Mesodermal cell (in vitro differentiated cells): ENCODE data around the gene RAB8A.
A peak's percentile ranks its signal among the peaks of the same experiment; 100 is the strongest.
"Not testable (repeated sequence)": the region's sequence is repeated elsewhere in the genome, so short reads cannot be mapped to it uniquely, and the experiment has no call there.

Experiments
- H3K27ac ChIP-seq: 2 replicates; pipeline ENCODE4 v1.7.0; 2013; ENCODE audit warnings: mild to moderate bottlenecking, low read depth, low read length, moderate library complexity; ENCODE audit not compliant: severe bottlenecking
- H3K36me3 ChIP-seq: 2 replicates; pipeline ENCODE4 v1.7.1; 2013; ENCODE audit warnings: mild to moderate bottlenecking, low read length, moderate library complexity; ENCODE audit not compliant: control insufficient read depth, insufficient read depth
- H3K4me1 ChIP-seq: one replicate; pipeline ENCODE4 v1.7.1; 2013; ENCODE audit warnings: mild to moderate bottlenecking, low read length; ENCODE audit not compliant: insufficient read depth, control insufficient read depth, poor library complexity, severe bottlenecking
- H3K4me3 ChIP-seq: 2 replicates; pipeline ENCODE4 v1.7.0; 2013; ENCODE audit warnings: low read length, control low read depth, mild to moderate bottlenecking; ENCODE audit not compliant: insufficient read depth, poor library complexity, severe bottlenecking; ENCODE audit errors: extremely low read depth
- H3K9me3 ChIP-seq: 2 replicates; pipeline ENCODE4 v1.7.1; 2013; ENCODE audit warnings: mild to moderate bottlenecking, low read length, moderate library complexity; ENCODE audit not compliant: control insufficient read depth
- WGBS, 2 experiments: methylation state at CpG; one replicate each; pipeline ENCODE4 v1.1.5; 2013; ENCODE audit warnings: missing lambda C conversion rate in 2 of 2; ENCODE audit not compliant: insufficient coverage in 2 of 2; 5-methylcytosine and 5-hydroxymethylcytosine counted together

Gene RAB8A

DNA sequence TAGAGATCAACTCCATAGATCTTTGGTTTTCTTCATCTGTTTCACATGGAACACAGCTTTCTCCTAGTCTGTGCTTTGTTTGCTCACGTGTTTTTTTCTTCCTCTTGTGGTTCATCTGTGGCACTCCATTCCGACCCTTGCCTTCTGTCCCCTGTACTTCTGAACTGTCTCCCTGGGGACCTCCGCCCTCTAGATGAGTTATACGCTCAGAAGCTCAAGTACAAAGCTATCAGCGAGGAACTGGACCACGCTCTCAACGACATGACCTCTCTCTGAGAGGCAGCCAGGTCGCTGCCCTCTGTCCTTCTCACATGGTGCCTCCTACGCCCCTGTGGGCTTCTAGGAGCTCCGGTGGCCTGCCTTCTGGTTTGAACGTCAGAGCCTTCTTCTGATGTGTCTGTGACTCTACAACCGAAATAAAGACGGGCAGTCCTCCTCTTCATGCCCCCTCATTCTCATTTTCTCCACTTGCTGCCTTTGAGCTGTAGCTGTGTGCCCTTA is 16.6 kb upstream of the RAB8A start:
- Histone ChIP-seq H3K4me1 (peaks cover 14% of the 10 kb centered on the region), H3K4me3 (no peak overlapping the region), H3K36me3 (peaks cover 96% of the 10 kb centered on the region), H3K27ac (peak overlapping the region; percentile 62), H3K9me3 (no peaks in the 10 kb centered on the region)
- WGBS, 2 experiments, result 96 to 98% methylated on average over 13 of the region's 13 CpGs

DNA sequence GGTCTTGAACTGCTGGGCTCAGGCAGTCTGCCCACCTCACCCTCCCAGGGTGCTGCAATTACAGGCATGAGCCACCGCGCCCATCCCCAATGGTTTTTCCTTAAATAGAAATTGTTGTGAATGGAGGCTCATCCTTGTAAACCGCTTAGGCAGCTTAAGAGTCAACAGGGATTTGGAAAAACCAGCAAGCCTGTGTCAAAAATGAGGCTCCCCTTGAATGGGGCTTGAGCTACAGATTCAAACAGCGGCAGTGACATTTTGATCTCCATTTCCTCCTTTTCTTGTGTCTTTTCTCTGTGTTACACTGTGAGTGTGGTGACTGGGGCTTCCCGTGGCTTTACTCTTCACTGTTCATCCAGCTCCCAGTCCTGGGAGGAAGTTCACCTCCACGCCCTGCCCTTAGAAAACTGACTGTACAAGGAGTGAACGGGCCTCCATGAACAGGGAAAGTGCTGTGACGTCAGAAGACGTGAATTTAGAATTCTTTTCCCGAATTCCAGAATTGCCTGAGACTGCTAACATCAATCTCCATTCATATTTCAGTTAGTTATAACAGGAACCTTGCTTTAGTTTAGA is 15.3 kb upstream of the RAB8A start:
- H3K9me3 ChIP-seq, result no peaks in the 10 kb centered on the region
- WGBS, 2 experiments, result 91 to 97% methylated on average over 5 to 6 of the region's 10 CpGs
- no peak overlapping the region for H3K4me3 ChIP-seq
- no peak overlapping the region for H3K27ac ChIP-seq
- H3K4me1 ChIP-seq, result peaks cover 14% of the 10 kb centered on the region
- H3K36me3 ChIP-seq, result peaks cover 96% of the 10 kb centered on the region

DNA sequence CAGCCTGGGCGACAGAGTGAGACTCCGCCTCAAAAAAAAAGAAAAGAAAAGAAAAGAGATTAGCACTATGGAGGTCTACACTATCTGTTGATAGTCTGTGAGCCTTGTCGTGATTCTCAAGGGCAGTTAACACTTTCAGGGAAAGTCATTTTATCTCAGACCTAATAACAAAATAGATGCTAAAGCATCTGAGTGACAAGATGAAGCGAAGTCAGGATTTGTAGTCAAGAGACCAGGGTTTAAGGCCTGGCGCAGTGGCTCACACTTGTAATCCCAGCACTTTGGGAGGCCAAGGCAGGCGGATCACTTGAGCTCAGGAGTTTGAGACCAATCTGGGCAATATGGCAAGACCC is 13.3 kb upstream of the RAB8A start:
- peaks cover 96% of the 10 kb centered on the region for H3K36me3 ChIP-seq
- peaks cover 14% of the 10 kb centered on the region for H3K4me1 ChIP-seq
- H3K27ac ChIP-seq, result peak overlapping the region; percentile 23
- WGBS, 2 experiments, result 89 to 93% methylated on average over 4 of the region's 6 CpGs
- no peaks in the 10 kb centered on the region for H3K9me3 ChIP-seq
- H3K4me3 ChIP-seq, result no peak overlapping the region

DNA sequence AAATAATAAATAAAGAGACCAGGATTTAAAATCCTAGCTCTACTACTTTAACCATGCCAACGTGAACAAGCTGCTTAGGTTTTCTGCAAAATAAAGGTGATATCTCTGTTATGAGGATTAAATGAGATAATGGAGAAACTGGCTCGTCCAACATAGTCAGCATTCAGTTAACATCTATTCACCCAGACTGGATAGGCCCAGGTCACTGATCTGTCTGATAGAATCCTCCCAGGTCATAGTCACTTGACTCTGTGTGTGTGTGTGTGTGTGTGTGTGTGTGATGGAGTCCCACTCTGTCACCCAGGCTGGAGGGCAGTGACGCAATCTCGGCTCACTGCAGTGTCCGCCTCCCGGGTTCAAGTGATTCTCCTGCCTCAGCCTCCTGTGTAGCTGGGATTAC is 12.9 kb upstream of the RAB8A start:
- 98% methylated on average over 4 of the region's 6 CpGs; no CpG with 5 or more reads in 1 of the 2 experiments for WGBS, 2 experiments
- H3K9me3 ChIP-seq, result no peaks in the 10 kb centered on the region
- peaks cover 14% of the 10 kb centered on the region for H3K4me1 ChIP-seq
- H3K4me3 ChIP-seq, result no peak overlapping the region
- H3K27ac ChIP-seq, result no peak overlapping the region
- peaks cover 96% of the 10 kb centered on the region for H3K36me3 ChIP-seq

DNA sequence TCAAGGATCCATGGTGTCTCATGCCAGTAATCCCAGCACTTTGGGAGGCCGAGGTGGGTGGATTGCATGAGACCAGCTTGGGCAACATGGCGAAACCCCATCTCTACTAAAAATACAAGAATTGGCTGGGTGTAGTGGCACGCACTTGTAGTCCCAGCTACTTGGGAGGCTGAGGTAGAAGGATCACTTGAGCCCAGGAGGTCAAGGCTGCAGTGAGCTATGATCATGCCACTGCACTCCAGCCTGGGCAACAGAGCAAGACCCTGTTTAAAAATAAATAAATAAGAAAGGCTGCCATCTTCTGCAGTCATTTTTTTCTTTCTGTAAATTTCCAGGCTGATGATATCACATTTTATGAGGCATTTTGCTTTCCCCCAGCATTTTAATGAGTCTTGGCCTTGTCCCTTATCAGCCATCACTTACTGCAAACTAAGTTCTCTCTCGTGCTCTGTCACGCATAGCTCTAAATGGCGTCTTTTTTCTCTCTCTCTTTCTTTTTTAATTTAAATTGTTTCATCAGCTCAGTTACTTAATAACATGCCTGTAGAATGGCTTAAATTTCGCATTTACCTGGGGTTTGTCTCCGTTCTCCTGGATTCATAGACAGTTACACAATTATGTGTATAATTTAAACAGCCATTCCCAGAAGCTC is 12.2 kb upstream of the RAB8A start:
- H3K9me3 ChIP-seq, H3K4me3 ChIP-seq, H3K27ac ChIP-seq, H3K4me1 ChIP-seq: not testable (repeated sequence)
- 73 to 89% methylated on average over 4 to 6 of the region's 8 CpGs for WGBS, 2 experiments
- peaks cover 89% of the 10 kb centered on the region for H3K36me3 ChIP-seq

DNA sequence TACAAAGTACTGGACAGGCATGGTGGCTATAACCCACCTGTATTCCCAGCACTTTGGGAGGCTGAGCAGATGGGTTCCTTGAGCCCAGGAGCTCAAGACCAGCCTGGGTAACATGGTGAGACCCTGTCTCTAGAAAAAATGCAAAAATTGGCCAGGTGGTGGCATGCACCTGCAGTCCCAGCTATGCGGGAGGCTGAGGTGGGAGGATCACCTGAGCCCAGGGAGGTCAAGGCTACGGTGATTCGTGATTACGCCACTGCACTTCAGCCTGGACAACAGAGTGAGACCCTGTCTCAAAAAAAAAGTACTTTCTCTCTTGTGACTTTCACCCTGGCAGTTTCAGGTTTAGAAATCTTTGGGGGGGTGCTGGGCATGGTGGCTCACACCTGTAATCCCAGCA is 11.2 kb upstream of the RAB8A start:
- Histone ChIP-seq H3K4me1 (no peaks in the 10 kb centered on the region), H3K9me3 (no peaks in the 10 kb centered on the region), H3K4me3 (no peak overlapping the region), H3K36me3 (peaks cover 79% of the 10 kb centered on the region), H3K27ac (no peak overlapping the region)
- 97 to 100% methylated on average over 4 of the region's 4 CpGs for WGBS, 2 experiments

DNA sequence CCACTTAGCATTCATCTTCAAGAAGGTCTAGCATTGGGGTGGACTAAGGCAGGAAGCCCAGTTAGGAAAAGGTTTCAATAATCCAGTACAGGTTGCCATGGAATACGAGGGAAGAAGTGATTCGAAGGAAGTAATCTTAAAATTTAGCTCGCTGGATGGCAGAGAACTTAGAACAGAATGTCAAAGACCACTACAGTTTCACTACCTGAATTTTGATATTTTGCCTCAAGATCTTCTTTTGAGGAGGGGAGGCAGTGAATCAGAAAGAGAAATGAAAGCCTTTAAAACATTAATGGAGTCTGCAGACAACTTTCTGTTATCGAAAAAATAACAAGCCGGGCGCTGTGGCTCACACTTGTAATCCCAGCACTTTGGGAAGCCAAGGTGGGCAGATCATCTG is 7.0 kb upstream of the RAB8A start:
- 99 to 100% methylated on average over 6 of the region's 6 CpGs for WGBS, 2 experiments
- Histone ChIP-seq H3K4me3 (no peak overlapping the region), H3K27ac (no peak overlapping the region)

DNA sequence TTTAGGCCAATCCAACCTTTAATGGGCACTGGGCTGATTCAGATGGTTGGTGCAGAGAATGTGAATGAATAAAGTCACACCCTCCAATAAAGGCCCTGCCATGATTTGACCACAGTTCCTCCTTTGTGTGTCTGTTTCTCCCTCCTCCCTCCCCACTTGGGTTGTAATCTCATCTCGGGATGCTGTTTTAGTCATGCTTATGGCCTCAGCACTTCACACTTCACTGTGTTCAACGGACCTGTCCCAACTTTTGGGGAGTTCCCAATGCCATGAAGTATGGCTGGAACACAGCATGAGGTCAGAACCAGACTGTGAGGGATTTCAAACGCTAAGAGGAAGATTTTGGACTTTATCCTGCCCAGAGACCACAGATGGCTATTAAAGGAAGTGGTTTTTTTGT is 5.6 kb upstream of the RAB8A start:
- Histone ChIP-seq H3K36me3 (peaks cover 26% of the 10 kb centered on the region), H3K4me3 (no peak overlapping the region), H3K27ac (peak overlapping the region; percentile 3), H3K4me1 (peaks cover 3% of the 10 kb centered on the region), H3K9me3 (no peaks in the 10 kb centered on the region)
- 20 to 33% methylated on average over 3 of the region's 3 CpGs for WGBS, 2 experiments

More for the DNA sequence above, 7.0 kb upstream of the RAB8A start:
- no peaks in the 10 kb centered on the region for H3K9me3 ChIP-seq
- H3K4me1 ChIP-seq, result peaks cover 3% of the 10 kb centered on the region
- peaks cover 40% of the 10 kb centered on the region for H3K36me3 ChIP-seq

DNA sequence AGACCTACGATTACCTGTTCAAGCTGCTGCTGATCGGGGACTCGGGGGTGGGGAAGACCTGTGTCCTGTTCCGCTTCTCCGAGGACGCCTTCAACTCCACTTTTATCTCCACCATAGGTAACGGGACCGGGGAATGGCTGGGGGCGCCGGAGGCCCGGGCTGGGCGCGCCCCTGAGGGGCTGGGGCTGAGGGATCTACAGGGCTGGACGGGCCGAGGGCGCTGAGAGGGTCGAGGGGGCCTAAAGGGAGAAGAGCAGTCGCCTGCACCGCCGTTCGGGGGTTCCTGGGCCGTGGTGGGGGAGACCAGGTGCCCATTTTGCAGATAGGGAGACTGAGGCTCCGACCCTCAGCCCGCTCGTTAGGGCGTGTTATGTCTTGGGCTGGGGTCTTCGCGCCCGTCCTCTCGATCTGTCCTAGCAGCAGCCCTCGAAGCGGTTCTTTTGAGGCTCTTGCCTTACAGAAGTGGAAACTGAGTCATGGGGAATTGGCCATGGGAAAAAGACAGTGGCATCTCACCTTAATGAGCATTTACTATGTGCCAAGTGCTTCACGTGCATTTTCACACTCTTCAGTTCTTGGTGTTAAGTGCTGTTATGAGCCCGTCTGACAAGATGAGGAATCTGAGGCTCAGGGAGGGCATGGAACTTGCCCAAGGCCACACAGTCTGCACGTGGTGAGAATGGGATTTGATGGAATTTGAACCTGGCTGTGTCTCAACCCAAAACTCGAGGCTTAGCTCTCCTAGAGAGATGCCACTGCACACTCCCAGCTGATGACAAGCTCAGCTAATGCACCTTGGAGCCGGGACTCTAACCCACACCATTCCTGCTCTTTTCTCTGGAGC is 442 bp downstream of the RAB8A start:
- H3K36me3 ChIP-seq, result peaks cover 36% of the 10 kb centered on the region
- H3K9me3 ChIP-seq, result no peaks in the 10 kb centered on the region
- WGBS, 2 experiments, result 3 to 5% methylated on average over 22 to 27 of the region's 37 CpGs
- H3K4me3 ChIP-seq, result peak overlapping the region; percentile 100
- H3K27ac ChIP-seq, result peak overlapping the region; percentile 69
- H3K4me1 ChIP-seq, result peaks cover 14% of the 10 kb centered on the region

DNA sequence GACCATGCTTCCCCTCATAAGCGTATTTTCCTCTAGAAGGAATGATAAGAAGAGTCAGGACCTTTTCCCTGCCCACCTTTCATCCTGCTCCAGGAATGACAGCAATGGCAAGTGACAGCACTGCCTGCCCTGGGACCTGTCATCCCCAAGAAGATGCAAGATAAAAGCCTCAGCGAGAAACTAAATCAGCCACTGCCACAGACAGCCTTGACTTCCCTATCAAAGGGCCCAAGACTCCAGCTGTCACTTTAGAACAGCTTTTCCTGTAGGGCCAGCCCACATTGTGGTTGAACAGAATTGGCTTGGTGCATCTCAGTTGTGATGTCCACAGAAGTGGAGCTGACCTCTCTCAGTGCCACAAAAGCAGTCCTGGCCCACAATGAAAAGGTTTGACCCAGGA is 1.1 kb downstream of the RAB8A start:
- peak overlapping the region; percentile 100 for H3K4me3 ChIP-seq
- H3K27ac ChIP-seq, result peak overlapping the region; percentile 10
- no peaks in the 10 kb centered on the region for H3K9me3 ChIP-seq
- peaks cover 39% of the 10 kb centered on the region for H3K36me3 ChIP-seq
- H3K4me1 ChIP-seq, result peaks cover 14% of the 10 kb centered on the region
- WGBS, 2 experiments, result 83 to 92% methylated on average over 1 of the region's 2 CpGs
